ENCODE measurements around the gene MDP1. TPM values are rescaled to one million over a fixed set of nuclear protein-coding genes. Genes with fewer than 3 reads are reported as not detected.
"Not testable (repeated sequence)": the region's sequence is repeated elsewhere in the genome, so short reads cannot be mapped to it uniquely, and the experiment has no call there.

The MDP1 gene
- total RNA-seq, 1 donor from 2014 or later, result 22.6 TPM

DNA sequence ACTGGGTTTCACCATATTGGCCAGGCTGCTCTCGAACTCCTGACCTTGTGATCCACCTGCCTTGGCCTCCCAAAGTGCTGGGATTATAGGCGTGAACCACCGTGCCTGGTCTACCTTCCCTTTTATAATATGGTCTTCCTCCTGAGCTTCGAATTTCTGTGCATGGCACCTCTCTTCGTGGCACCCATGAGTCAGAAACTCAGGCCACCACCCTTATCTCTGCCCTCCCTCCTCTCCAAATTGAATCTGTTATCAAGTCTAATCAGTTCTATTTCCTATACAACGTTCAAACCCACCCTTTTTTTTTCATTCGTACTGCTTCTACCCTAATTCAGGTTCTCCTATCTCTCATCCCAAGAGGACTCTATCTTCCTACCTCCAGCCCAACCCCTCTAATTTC is 31.6 kb upstream of the MDP1 start:
- H3K4me3 Mint-ChIP-seq, result peak overlapping the region; percentile 3
- TF ChIP-seq, protein P1, sequence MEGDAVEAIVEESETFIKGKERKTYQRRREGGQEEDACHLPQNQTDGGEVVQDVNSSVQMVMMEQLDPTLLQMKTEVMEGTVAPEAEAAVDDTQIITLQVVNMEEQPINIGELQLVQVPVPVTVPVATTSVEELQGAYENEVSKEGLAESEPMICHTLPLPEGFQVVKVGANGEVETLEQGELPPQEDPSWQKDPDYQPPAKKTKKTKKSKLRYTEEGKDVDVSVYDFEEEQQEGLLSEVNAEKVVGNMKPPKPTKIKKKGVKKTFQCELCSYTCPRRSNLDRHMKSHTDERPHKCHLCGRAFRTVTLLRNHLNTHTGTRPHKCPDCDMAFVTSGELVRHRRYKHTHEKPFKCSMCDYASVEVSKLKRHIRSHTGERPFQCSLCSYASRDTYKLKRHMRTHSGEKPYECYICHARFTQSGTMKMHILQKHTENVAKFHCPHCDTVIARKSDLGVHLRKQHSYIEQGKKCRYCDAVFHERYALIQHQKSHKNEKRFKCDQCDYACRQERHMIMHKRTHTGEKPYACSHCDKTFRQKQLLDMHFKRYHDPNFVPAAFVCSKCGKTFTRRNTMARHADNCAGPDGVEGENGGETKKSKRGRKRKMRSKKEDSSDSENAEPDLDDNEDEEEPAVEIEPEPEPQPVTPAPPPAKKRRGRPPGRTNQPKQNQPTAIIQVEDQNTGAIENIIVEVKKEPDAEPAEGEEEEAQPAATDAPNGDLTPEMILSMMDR (conservative IDR thresholded peaks at IDR 0.05), result no peak
- H3K36me3 Mint-ChIP-seq, result no peaks in the 10 kb centered on the region
- no peaks in the 10 kb centered on the region for H3K9me3 Mint-ChIP-seq
- H3K27me3 Mint-ChIP-seq, result peaks cover 4% of the 10 kb centered on the region
- DNase-seq (ENCODE audit: extremely low spot score, unreplicated experiment), result no peak
- H3K27ac Mint-ChIP-seq, result no peak overlapping the region
- peaks cover 4% of the 10 kb centered on the region for H3K4me1 Mint-ChIP-seq (ENCODE audit: unreplicated experiment)

DNA sequence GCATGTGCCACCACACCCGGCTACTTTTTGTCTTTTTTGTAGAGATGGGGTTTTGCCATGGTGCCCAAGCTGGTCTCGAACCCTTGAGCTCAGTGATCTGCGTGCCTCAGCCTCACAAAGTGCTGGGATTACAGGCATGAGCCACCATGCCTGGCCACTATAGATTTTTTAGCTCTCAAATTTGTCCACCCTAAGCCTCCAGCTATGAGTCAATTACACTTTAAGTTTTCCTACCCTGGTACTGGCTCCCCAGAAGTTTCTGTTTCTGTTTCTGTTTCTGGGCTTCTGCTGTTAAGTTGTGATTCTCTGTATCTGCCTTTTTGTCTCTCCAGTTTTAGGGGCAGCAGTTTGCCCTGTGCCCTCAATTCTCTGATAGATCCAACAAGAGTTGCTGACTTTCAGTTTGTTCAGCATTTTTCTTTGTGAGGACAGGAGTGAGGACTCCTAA is 30.9 kb upstream of the MDP1 start:
- H3K27me3 Mint-ChIP-seq, result peaks cover 4% of the 10 kb centered on the region

DNA sequence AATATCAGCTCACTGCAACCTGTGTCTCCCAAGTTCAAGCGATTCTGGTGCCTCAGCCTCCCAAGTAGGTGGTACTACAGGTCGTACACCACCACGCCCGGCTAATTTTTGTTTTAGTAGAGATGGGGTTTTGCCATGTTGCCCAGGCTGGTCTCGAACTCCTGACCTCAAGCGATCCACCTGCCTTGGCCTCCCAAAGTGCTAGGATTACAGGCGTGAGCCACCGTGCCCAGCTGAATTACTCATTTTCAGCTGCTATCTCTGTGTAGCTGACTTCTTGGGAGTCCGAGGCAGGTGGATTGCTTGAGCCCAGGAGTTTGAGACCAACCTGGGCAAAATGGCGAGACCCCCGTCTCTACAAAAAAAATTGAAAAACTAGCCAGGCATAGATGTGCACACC is 29.5 kb upstream of the MDP1 start:
- H3K4me1 Mint-ChIP-seq (ENCODE audit: unreplicated experiment); DNase-seq (ENCODE audit: extremely low spot score, unreplicated experiment); H3K27me3 Mint-ChIP-seq; H3K4me3 Mint-ChIP-seq; H3K36me3 Mint-ChIP-seq; H3K27ac Mint-ChIP-seq; H3K9me3 Mint-ChIP-seq: not testable (repeated sequence)

More for the DNA sequence above, 30.9 kb upstream of the MDP1 start:
- TF ChIP-seq, protein P1 (conservative IDR thresholded peaks at IDR 0.05), result no peak
- no peaks in the 10 kb centered on the region for H3K36me3 Mint-ChIP-seq
- peaks cover 4% of the 10 kb centered on the region for H3K4me1 Mint-ChIP-seq (ENCODE audit: unreplicated experiment)
- H3K4me3 Mint-ChIP-seq, result no peak overlapping the region
- no peaks in the 10 kb centered on the region for H3K9me3 Mint-ChIP-seq
- DNase-seq (ENCODE audit: extremely low spot score, unreplicated experiment), result no peak
- H3K27ac Mint-ChIP-seq, result peak overlapping the region; percentile 17

DNA sequence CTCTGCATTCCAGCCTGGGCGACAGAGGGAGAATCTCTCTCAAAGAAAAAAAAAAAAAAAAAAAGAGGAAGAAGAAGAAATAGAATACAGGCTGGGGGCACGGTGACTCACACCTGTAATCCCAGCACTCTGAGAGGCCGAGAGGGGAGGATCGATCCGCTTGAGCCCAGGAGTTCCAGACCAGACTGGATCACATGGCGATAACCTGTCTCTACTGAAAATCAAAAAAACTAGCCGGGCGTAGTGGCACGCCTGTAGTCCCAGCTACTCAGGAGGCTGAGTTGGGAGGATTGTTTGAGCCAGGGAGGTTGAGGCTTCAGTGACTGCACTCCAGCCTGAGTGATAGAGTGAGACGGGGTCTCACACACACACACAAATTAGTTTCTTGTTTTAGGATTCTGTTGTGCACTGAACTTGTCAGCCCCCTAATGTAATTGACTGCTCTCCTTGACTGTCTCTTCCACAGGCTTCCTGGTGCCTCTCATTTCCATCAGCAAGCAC is 27.5 kb upstream of the MDP1 start:
- H3K4me1 Mint-ChIP-seq (ENCODE audit: unreplicated experiment), result peaks cover 13% of the 10 kb centered on the region
- H3K9me3 Mint-ChIP-seq, result no peaks in the 10 kb centered on the region
- H3K27ac Mint-ChIP-seq, result peak overlapping the region; percentile 100
- H3K4me3 Mint-ChIP-seq, result peak overlapping the region; percentile 95
- H3K27me3 Mint-ChIP-seq, result peaks cover 4% of the 10 kb centered on the region
- TF ChIP-seq, protein P1 (conservative IDR thresholded peaks at IDR 0.05), result no peak
- no peak for DNase-seq (ENCODE audit: extremely low spot score, unreplicated experiment)
- peaks cover 5% of the 10 kb centered on the region for H3K36me3 Mint-ChIP-seq

DNA sequence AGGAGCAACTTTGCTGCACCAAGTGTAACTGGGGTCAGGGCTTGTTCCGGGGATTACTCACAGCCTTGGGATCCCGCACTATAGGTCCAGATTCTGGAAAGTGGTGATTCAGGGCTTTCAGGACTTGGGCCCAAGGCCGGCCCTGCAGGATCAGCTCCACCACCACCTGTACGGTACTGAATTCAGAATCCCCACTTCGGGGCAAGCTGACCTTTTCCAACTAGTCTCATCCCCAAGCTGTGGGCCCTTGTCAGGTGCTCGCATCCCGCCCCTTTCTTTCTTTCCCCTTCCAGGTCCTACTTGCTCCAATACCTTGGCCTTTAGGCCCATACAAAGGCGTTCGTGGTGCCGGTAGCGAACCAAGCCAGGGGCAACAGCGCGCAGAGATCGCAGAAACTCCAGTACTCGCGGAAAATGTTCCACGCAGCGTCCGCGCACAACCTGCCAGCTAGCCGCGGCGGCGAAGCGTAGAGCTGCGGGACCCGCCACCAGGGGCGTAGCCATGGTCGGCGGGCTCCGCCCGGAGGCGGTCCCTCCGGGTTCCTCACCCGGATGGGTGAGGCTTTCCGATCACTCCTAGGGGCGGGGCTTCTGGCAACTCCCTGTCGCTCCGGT is 26.1 kb upstream of the MDP1 start:
- TF ChIP-seq, protein P1 (conservative IDR thresholded peaks at IDR 0.05), result peak; percentile 76
- Mint-ChIP-seq H3K27ac (peak overlapping the region; percentile 100), H3K36me3 (peaks cover 17% of the 10 kb centered on the region), H3K4me3 (peak overlapping the region; percentile 95), H3K27me3 (no peaks in the 10 kb centered on the region), H3K9me3 (no peaks in the 10 kb centered on the region), H3K4me1 (ENCODE audit: unreplicated experiment) (peaks cover 20% of the 10 kb centered on the region)
- DNase-seq (ENCODE audit: extremely low spot score, unreplicated experiment), result peak; percentile 93

DNA sequence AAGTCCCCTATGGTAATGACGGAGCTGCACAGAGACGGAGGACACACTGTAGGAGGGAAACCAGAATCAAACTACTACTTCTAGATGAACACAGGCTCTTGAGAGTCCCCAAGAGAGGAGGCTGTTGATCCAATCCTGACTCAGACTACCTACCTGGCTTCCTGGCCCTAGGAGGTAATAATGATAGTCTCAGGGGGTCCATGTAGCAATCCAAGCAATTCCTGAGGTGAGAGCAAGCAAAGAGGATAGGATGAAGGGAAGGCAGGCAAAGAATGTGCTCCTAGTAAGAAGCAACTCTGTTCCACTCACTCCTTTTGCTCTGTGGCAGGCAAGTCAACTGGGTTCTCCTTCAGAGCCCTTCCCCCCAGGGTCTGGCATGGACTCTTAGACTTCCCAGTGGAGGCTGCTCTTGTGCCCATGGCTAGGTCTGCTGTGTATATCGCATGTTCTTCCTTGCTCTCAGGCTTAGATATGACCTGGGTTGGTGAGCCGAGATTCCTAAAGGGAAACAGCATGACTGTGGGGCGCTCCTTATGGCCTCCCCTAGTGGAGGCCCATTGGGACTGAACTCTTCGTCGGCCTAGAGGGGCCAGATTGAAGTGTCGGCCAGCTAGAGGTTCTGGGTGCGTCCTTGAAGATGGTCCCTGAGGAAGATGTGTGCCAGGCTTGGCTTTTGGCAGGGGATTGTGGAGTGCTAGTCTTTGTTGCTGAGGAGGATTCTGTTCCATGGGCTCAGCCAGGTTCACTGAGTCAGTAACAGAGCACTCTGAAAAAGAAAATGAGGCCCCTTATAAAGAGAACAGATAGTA is 24.4 kb upstream of the MDP1 start:
- H3K9me3 Mint-ChIP-seq, result no peaks in the 10 kb centered on the region
- DNase-seq (ENCODE audit: extremely low spot score, unreplicated experiment), result no peak
- peak overlapping the region; percentile 75 for H3K27ac Mint-ChIP-seq
- no peaks in the 10 kb centered on the region for H3K27me3 Mint-ChIP-seq
- H3K4me3 Mint-ChIP-seq, result peak overlapping the region; percentile 95
- peaks cover 20% of the 10 kb centered on the region for H3K4me1 Mint-ChIP-seq (ENCODE audit: unreplicated experiment)
- TF ChIP-seq, protein P1 (conservative IDR thresholded peaks at IDR 0.05), result no peak
- H3K36me3 Mint-ChIP-seq, result peaks cover 29% of the 10 kb centered on the region

All from type B pancreatic cell (in vitro differentiated cells).